Astrocyte of the cerebellum (primary cell): ENCODE data around the gene REX1BD.

Experiments
- DNase-seq: peaks from one replicate; pipeline ENCODE4 v3.0.0-alpha.2; 2011; ENCODE audit warnings: low read depth
- H3K4me3 ChIP-seq: 2 replicates; pipeline ENCODE4 v1.5.1; 2011; ENCODE audit warnings: mild to moderate bottlenecking, low read depth, low read length, moderate library complexity
- CTCF ChIP-seq: IDR thresholded peaks from 2 replicates; pipeline ENCODE4 v1.5.1; 2012; ENCODE audit warnings: low read length, low read depth, moderate library complexity, mild to moderate bottlenecking; ENCODE audit errors: missing control alignments
- in situ Hi-C: cut with HindIII; loops from 2 replicates; pipeline ENCODE4 v1.10.0; 2017; ENCODE audit warnings: low sequenced_read_pairs

The REX1BD gene

GRCh38 chr19:18637673-18638630 lies 49.4 kb downstream of the REX1BD start:
- H3K4me3 ChIP-seq, result peak overlapping the region; percentile 82
- in situ Hi-C loops, result no loop called here
- DNase-seq, result no peak
- no peak for TF ChIP-seq CTCF

GRCh38 chr19:18639706-18640243 lies 51.2 kb downstream of the REX1BD start:
- DNase-seq, result no peak
- no peak for TF ChIP-seq CTCF
- H3K4me3 ChIP-seq, result no peak overlapping the region
- in situ Hi-C loops, result no loop called here
